G401.6 (cell line): ENCODE data around the gene GABRG3.

Experiments used
- FAIRE-seq: peaks from 2 replicates; lab custom pipeline; 2012; peaks lifted over from hg19 to GRCh38; lab: Jason Lieb, UNC

The GABRG3 gene

GRCh38 chr15:27422997-27423396, 452.0 kb downstream of the GABRG3 start:
- FAIRE-seq, result no peak

- FAIRE-seq, result no peak
Observed at GRCh38 chr15:27426805-27427204, 455.8 kb downstream of the GABRG3 start.

DNA sequence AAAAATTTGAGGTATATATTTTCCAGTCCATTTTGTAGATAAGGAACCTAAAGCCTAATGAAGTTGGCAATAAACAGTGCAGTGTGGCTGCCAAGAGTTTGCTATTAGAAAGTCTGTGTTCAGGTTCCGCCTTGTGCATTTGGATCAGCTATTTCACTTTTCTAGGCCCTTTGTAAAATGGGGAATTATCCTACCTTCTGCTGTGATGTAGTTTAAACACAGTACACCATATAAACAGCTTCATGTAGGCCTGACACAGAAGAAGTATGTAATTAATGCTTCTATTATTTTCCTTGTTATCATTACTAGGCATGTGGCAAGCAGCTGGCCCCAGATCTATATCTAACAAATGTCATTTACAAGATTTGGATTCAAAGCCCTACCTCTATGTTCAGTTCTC, 456.3 kb downstream of the GABRG3 start:
- no peak for FAIRE-seq

DNA sequence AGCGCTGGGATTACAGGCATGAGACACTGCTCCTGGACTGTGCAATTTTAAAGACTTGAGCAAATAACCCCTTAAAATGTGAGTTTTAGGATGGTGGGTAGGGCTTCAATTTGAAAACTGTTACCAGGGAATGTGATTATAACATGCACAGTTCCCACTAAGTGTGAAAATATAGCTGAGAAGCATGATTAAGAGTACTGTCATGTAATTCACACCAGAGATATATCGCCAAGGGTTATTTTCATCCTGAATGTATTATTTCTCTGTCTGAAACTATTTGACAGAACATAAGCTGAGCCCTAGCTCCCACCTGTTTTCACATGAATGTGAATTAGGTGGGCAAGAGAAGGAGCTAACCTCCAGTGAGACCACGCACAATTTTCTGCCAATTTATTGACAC, 457.2 kb downstream of the GABRG3 start:
- FAIRE-seq, result no peak

DNA sequence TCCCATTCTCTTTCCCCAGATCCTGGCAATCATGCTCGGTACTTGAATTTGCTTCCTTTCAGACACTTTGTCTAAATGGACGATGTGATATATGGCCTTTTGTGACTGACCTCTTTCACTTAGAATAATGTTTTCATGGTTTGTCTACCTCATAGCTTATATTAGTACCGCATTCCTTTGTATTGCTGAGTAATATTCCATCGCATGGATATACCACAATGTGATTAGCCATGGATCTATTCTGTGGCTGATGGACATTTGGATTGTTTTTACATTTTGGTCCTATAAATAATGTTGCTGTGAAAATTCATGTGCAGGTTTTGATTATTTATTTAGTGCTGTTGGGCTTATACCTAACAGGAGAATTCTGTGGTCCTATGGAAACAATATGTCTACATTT, 458.6 kb downstream of the GABRG3 start:
- FAIRE-seq, result no peak

DNA sequence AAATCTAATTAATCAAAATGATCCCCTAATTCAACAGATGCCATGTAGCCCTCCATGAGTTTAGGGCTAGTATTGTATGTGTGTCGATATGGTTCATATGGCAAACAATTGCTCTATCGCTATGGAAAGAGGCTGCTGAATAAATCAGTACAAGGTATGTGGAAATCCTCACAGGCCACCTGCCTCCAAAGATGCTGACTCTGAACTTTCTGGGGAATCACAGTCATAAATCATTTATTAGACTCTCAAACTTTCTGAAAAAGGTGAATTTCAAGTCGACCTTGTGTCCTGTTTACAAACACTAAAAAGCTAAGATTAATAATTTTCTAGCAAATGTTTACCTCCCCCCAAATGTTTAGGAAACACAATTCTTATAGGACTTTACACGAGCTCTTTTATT, 462.6 kb downstream of the GABRG3 start:
- FAIRE-seq, result no peak

DNA sequence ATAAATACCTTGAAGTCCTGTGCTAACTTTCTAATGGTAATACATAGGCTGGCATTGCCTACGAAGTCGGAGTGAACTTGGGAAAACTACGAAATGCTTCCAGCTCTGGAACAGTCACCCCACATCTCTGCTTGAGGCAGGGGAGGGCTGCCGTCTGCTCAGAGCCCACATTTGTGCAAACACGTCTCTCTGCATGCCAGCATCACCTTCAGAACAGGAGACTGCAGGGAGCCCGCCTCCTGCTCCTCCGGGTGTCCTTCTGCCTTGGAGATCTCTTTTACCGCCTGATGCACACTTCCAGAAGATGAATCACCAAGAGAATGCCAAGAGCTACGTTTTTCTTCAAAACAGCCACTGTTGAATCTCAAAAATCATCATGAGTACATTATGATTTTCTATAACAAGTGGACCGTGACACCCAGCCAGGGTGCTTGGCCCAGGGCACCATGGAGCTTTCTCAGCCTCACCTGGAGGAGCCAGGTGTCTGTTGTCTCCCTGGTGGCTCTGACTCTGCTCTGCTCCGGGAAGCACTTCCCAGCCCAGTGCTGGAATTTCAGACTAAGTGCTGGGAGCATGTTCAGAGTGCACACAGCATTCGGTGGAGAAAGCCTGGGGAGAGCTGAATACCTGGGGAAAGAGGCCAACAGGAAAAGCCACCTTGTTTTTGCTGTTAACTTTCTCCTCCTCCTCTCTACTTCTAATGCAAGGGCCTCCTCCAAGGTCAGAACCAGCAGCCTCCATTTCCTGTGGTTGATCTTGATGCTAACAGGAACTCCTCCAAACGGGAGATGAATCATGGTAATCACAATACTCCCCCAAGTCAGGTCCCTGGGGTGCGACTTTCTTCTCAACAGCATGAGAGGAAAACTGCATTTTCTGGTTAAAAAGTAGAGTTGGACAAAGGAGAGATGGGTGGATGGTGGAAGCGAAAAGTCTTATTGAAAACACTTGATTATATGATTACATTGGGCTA, 467.7 kb downstream of the GABRG3 start:
- FAIRE-seq, result no peak

GRCh38 chr15:27441120-27441519, 470.1 kb downstream of the GABRG3 start:
- no peak for FAIRE-seq

GRCh38 chr15:27448234-27448633, 477.3 kb downstream of the GABRG3 start:
- FAIRE-seq, result no peak

GRCh38 chr15:27448986-27449385, 478.0 kb downstream of the GABRG3 start:
- FAIRE-seq, result no peak

DNA sequence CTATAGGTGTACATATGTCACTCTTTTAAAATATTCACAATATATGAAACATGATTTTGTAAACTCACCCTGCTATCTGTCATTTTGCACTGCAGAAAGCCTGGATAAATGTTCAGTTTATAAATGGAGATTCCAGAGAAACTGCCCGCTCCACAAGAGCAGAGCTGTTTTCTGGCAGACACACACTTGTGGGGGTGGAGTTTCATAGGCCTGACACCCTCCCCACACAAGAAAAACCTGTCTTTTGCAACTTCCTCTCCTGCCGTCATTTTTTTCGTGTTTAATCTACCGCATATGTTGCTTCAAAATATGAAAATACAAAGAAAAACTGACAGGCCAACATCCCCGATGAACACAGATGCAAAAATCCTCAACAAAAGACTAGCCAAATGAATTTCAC, 479.0 kb downstream of the GABRG3 start:
- FAIRE-seq, result no peak

- no peak for FAIRE-seq
Observed at GRCh38 chr15:27454281-27455075, 483.5 kb downstream of the GABRG3 start.

GRCh38 chr15:27456807-27457206, 485.8 kb downstream of the GABRG3 start:
- no peak for FAIRE-seq

GRCh38 chr15:27457766-27458165, 486.8 kb downstream of the GABRG3 start:
- FAIRE-seq, result no peak

- no peak for FAIRE-seq
Observed at GRCh38 chr15:27458345-27459084, 487.5 kb downstream of the GABRG3 start.

DNA sequence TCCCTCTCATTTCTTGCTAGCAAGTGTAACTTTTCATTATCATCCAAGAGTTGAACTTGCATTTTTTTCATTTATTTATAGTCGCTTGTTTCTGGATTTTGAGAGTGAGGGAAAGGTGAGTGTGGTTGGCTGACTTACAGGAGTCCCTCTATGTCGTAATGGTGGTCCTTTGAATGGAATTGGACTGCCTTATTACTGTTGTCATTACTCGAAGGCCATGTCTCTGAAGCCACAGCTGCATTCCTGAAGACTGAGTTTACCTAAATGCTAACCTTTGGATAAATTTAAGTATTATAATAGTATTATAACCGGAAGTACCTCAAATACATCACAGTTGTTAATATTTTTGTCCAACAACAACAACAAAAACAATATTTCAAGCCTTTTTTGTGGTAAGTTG, 488.9 kb downstream of the GABRG3 start:
- FAIRE-seq, result no peak

GRCh38 chr15:27461181-27461580, 490.2 kb downstream of the GABRG3 start:
- no peak for FAIRE-seq

GRCh38 chr15:27463525-27464088, 492.6 kb downstream of the GABRG3 start:
- no peak for FAIRE-seq

DNA sequence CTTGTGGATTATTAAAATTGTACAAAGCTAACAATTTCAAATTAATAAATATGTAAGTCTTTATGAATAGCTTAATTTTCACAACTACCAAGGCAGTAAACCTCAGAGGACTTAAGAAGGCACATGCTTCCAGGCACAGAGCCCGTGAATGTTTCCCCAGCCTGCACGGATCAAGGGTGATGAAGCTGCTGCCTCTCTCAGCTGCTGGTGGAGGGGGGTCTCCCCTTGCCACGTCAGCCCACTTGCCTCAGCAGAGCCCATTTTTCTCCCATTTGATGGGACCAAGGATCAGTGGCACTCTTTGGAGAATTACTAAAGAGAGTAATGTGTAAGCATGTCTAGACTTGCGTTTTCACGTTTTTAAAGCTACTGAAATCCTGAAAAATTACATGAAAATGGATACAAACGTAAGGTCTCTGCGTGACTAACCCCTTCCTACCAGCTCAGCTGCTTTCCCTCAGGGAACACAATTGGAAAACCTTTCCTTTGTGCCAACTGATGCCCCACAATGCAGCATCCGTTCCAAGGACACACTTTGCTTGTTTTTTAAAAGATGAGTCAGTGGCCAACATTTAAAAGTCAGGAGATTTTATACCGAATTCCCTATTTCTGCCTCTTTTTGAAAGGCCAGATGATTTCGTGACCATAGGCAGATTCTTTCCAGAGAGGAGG, 494.1 kb downstream of the GABRG3 start:
- no peak for FAIRE-seq

DNA sequence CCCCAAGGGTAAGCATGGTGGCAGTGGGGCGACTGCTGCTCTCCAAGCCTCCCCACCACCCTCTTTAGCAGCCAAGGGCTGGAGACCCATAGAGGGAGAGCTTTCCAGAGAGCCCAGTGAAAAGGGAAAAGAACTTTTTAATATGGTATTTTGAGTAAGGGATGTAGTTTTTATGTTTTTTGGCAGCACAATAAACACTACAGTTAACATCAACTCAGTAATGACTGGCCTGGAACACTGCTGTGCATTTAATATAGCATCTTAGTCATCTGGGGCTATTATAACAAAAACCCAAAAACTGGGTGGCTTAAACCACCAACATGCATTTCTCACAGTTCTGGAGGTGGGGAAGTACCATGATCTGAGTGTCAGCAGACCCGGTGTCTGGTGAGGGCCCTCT, 495.8 kb downstream of the GABRG3 start:
- FAIRE-seq, result no peak

- FAIRE-seq, result no peak
Observed at GRCh38 chr15:27468151-27468591, 497.2 kb downstream of the GABRG3 start.

DNA sequence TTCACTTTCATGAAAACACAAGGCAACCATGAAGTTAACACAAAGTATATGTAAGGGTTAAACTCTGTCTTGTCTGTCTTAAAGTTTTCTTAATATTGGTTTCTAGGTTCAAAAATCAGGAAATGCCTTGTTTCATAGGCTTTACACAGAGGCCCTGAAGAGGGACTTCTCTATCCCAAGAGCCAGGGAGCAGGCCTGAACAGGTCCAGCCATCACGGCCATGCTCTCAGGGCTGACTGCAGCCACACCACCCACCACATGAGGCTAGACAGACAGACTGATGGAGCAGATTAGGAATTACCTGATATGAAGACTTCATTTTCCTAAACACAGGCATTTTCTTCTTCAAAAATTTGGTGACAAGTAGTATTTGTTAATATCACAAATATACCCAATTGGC, 502.9 kb downstream of the GABRG3 start:
- FAIRE-seq, result no peak
